HUDEP-2 (cell line): Measurements from ENCODE around the gene JAKMIP1.

Experiments
- DNase-seq, 76 experiments: peaks; one replicate each; lab custom pipeline; 2025; ENCODE audit not compliant: unreplicated experiment in 76 of 76; lab: John Stamatoyannopoulos, UW

JAKMIP1 gene

GRCh38 chr4:6071959-6072720 is 128.2 kb downstream of the JAKMIP1 start:
- DNase-seq, result no peak

- no peak for DNase-seq
These were observed 129.0 kb downstream of the JAKMIP1 start for GRCh38 chr4:6071191-6071958.

- no peak for DNase-seq
These were observed 130.3 kb downstream of the JAKMIP1 start for GRCh38 chr4:6069845-6070709.

- no peak for DNase-seq
These were observed 131.4 kb downstream of the JAKMIP1 start for GRCh38 chr4:6068986-6069385.

GRCh38 chr4:6065934-6066590 is 134.3 kb downstream of the JAKMIP1 start:
- DNase-seq, result no peak

GRCh38 chr4:6065166-6065565 is 135.2 kb downstream of the JAKMIP1 start:
- DNase-seq, result no peak

- DNase-seq, result no peak
These were observed 136.0 kb downstream of the JAKMIP1 start for GRCh38 chr4:6064383-6064782.

GRCh38 chr4:6063684-6064083 is 136.7 kb downstream of the JAKMIP1 start:
- DNase-seq, result no peak

- DNase-seq, result no peak
These were observed 138.2 kb downstream of the JAKMIP1 start for GRCh38 chr4:6062133-6062532.

GRCh38 chr4:6059375-6059805 is 141.0 kb downstream of the JAKMIP1 start:
- no peak for DNase-seq

GRCh38 chr4:6058531-6059374 is 141.6 kb downstream of the JAKMIP1 start:
- no peak for DNase-seq

- DNase-seq, result no peak
These were observed 143.2 kb downstream of the JAKMIP1 start for GRCh38 chr4:6056976-6057766.

- DNase-seq, result no peak
These were observed 144.9 kb downstream of the JAKMIP1 start for GRCh38 chr4:6055436-6055835.

GRCh38 chr4:6055030-6055429 is 145.3 kb downstream of the JAKMIP1 start:
- DNase-seq, result no peak

- DNase-seq, result no peak
These were observed 146.0 kb downstream of the JAKMIP1 start for GRCh38 chr4:6054162-6054922.

- no peak for DNase-seq
These were observed 147.7 kb downstream of the JAKMIP1 start for GRCh38 chr4:6052679-6053078.

GRCh38 chr4:6050551-6050950 is 149.8 kb downstream of the JAKMIP1 start:
- no peak for DNase-seq

- no peak for DNase-seq
These were observed 150.4 kb downstream of the JAKMIP1 start for GRCh38 chr4:6049985-6050384.
